NCI-H446 (cell line): Measurements from ENCODE around the gene GPSM3.
"Not testable (repeated sequence)": the region's sequence is repeated elsewhere in the genome, so short reads cannot be mapped to it uniquely, and the experiment has no call there.

ENCODE experiments used
- DNase-seq, 2 experiments: peaks; one replicate each; lab custom pipeline; 2025; lab: John Stamatoyannopoulos, UW

Gene GPSM3

GRCh38 chr6:32187009-32187709, 5.3 kb downstream of the GPSM3 start:
- no peak for DNase-seq

GRCh38 chr6:32186151-32186840, 6.1 kb downstream of the GPSM3 start:
- not testable (repeated sequence) for DNase-seq

DNA sequence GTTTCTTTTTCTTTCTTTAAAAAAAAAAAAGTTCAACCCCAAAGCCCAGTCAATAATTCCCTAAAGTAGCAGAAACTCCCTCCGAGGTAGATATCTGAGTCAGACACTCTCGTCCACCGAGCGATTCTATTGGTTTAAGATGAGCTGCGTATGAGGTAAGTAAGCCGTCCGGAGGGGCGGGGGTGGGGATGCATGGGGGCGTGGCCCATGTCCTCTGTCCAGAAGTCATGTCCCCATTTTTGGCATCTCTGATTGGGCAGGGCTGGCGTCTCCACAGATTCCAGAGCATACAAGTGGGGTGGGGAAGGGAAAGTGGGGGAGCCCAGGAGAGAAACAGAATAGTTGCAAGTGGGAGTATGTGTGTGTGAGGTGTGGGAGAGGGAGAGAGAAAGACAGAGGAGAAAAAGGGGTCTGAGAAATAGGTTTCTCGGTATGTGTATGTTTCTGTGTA, 6.7 kb downstream of the GPSM3 start:
- DNase-seq, result not testable (repeated sequence)

GRCh38 chr6:32184084-32184640, 8.3 kb downstream of the GPSM3 start, which contains the start of gene AGER:
AGER (minus strand) TSS chr6:32184253; CDS start chr6:32184222, 31 bp downstream.
- no peak for DNase-seq

DNA sequence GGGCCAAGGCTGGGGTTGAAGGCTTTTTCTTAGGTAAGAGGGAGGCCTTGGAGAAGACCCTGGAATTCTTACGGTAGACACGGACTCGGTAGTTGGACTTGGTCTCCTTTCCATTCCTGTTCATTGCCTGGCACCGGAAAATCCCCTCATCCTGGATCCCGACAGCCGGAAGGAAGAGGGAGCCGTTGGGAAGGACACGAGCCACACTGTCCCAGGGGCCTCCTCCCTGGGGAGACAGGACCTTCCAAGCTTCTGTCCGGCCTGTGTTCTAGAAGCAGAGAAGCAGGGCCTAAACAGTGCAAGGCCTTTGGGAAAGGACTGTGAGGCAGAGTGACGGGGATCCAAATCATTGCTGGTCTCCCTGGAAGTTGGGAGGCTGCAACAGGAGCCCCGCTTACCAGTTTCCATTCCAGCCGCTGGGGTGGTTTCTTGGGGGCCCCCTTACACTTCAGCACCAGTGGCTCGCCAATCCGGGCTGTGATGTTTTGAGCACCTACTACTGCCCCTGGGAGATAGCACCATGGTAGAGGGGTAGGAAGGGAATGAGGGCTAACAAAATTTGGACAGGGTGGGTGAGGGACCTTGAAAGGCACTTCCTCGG, 8.9 kb downstream of the GPSM3 start:
- DNase-seq, result no peak

GRCh38 chr6:32183030-32183429, 9.4 kb downstream of the GPSM3 start:
- DNase-seq, result no peak

GRCh38 chr6:32182555-32182981, 9.9 kb downstream of the GPSM3 start:
- DNase-seq, result no peak

DNA sequence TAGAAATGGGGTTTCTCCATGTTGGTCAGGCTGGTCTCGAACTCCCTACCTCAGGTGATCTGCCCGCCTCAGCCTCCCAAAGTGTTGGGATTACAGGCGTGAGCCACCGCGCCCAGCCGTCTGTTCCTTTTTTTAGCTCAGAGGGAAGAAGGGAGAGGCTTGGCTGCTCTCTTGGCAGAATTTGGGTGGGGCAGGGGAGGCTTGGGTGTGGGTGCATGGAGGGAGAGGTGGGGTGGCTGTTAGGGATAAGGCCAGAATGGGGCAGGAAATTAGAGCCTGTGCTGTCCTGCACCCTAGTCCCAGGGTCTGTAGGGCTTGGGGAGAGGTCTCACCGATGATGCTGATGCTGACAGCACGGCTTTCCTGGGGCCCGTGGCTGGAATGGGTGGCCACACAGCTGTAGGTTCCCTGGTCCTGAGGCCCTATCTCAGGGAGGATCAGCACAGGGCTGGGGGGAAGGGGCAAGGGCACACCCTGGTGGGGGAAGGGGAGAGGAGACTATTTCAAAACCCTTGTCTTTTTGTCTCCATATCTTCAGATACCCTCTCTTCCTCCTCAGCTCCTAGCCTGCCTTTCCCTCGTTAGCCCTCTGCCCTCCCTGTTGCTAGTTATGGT, 10.4 kb downstream of the GPSM3 start:
- no peak for DNase-seq

DNA sequence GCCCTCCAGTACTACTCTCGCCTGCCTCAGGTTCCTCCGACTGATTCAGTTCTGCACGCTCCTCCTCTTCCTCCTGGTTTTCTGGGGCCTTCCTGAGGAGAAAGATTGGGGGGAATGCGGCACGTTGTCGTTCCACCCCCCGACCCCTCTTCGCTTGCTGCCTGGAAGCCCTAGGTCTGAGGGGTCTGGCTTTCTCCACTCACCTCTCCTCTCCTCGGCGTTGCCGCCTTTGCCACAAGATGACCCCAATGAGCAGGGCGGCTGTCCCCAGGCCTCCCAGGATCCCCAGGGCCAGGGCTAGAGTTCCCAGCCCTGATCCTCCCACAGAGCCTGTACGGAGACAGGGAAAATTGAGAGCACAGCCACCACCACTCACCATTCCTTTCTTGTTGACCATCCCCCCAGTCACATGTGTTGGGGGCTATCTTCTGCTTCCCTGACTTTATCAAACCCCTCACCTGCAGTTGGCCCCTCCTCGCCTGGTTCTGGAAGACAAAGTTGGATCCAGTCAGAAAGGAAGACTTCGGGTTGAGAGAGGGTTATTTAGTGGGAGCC, 11.2 kb downstream of the GPSM3 start:
- DNase-seq, result no peak

- no peak for DNase-seq
Observed at GRCh38 chr6:32179766-32180405, 12.6 kb downstream of the GPSM3 start.

- DNase-seq, result no peak
Observed at GRCh38 chr6:32178547-32179440, 13.6 kb downstream of the GPSM3 start.

DNA sequence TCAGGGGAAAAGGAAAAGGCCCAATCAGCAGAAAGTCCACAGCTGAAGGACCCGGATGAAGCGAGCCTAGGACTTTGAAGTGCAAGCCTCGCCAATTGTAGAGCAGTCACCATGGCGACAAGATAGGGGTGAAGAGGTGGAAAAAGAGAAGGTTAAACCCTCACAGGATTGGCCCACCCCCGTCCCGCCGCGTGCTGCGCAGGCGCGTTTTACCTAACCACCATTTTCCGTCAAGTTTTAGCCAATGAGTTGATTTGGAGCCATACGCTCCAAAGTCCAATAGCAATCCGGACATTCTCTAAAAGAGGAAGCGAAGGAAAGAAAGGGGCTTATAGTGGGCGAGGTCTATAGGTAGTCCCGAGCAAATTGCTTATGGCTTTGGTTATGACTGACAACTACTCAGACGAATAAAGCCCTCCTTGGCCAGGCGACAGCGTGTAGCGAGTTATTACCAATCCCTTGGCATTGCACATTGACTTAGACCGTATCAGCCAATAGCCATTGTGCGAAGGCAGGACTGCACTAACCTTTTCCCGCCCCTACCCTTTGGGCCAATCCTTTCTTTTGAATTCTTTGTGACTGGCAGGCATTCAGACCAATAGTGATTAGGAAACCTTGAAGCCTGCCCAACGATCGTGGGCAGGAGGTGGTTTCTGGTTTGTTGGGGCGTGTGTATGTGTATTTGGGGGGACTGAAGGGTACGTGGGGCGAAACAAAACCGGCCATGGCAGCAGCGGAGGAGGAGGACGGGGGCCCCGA, 14.5 kb downstream of the GPSM3 start, which contains the start of gene RNF5:
Gene RNF5 (plus strand): TSS at position 618 of the 759 bp plus-strand sequence. CDS start 107 bp downstream, at position 725.
- DNase-seq, result peak; percentile 100

- DNase-seq, result peak; percentile 80 to 81
Observed at GRCh38 chr6:32177183-32177787, 15.2 kb downstream of the GPSM3 start.

GRCh38 chr6:32176476-32177182, 15.8 kb downstream of the GPSM3 start:
- DNase-seq, result peak in 1 of 2 experiments; percentile 34

DNA sequence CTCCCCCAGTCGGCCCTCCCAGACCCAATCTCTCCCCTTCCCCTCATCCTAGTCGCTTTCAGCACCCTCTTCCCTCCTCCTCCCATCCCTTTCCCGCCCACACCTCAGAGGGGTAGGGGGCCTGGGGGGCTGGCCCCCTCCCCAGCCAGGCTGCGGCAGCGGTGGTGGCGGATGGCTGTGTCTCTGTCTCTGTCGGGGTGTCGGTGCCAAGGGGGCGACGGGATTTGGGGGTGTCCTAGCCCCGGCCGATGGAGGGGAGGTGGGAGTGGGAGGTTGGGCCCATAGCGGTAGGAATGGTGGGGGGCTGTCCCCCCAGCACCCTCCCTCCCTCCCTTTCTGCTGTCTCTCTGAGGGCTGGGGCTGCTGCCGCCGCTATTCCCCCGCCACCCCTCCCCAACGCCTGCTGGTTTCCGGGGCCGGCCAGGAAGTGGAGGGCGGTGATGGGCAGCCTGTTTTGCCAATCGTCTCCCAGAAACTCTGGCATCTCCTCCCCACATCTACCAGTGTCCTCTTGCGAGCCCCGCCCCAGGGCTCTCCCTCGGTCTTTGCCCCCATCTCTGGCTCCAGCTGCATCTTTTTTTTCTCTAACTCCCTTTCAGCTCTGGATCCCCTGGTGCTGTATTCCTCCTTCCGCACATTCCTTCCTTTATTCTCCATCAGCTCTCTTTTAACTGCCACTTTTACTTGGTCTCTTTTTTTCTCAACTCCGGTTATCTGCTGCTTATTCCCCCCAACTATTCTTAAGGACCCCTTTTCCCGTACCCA, 16.6 kb downstream of the GPSM3 start, which contains the start of gene AGPAT1:
Gene AGPAT1 (minus strand): TSS at position 374 of the 765 bp plus-strand sequence. CDS start 4,588 bp downstream, outside the sequence.
- DNase-seq, result peak; percentile 92 to 95

DNA sequence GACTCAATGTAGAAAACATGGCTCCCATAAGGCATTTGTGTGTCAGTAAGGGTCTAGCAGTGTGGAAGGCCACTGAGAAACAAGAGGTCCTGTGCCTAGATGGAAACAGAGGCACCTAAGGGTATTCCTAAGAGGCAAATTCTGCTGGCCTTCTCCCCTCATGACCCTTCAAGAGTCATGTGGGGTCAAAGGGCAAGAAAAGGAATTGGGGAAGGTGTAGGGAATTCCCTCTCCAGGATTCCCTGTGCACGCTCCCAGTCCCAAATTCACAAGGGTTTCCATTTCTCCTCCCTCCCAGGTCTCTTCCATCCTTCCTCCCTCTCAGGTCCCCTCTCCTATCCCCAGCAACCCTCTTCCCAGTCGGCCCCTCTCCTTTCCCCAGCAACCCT, 17.1 kb downstream of the GPSM3 start:
- no peak for DNase-seq

GRCh38 chr6:32174416-32174815, 18.0 kb downstream of the GPSM3 start:
- DNase-seq, result no peak
